ENCODE measurements around the gene HLA-DRA.

The HLA-DRA gene

GRCh38 chr6:32402812-32403211, 36.9 kb upstream of the HLA-DRA start:
- Histone ChIP-seq H3K4me2 (ENCODE audit: low read depth, low read length, poor library complexity, severe bottlenecking) (no peak overlapping the region), H3K4me1 (ENCODE audit: insufficient read depth, low read length, poor library complexity, severe bottlenecking) (peaks cover 3% of the 10 kb centered on the region), H3K36me3 (ENCODE audit: insufficient read depth, low read length) (no peaks in the 10 kb centered on the region), H3K9ac (ENCODE audit: low read depth, low read length, poor library complexity, severe bottlenecking) (no peak overlapping the region), H3K4me3 (ENCODE audit: low read length, poor library complexity, severe bottlenecking) (no peak overlapping the region), H3K9me3 (ENCODE audit: insufficient read depth, low read depth, low read length) (no peaks in the 10 kb centered on the region), H2AFZ (ENCODE audit: low read length) (no peak overlapping the region), H3K27me3 (ENCODE audit: insufficient read depth, low read length, poor library complexity, severe bottlenecking) (no peaks in the 10 kb centered on the region), H3K79me2 (ENCODE audit: insufficient read depth, low read length) (no peaks in the 10 kb centered on the region), H4K20me1 (ENCODE audit: insufficient read depth, low read length, poor library complexity, severe bottlenecking) (no peaks in the 10 kb centered on the region), H3K9me2 (replicated peaks; ENCODE audit: low read depth, low read length) (no peaks in the 10 kb centered on the region), H3F3A (ENCODE audit: low read depth) (no peaks in the 10 kb centered on the region)
- TF ChIP-seq EZH2phosphoT487 (IDR thresholded peaks at IDR 0.05; ENCODE audit: borderline replicate concordance) (no peak), CTCF (conservative IDR thresholded peaks at IDR 0.05; ENCODE audit: low read length) (no peak)

- no peak overlapping the region for H2AFZ ChIP-seq (ENCODE audit: low read length)
- H3K27me3 ChIP-seq (ENCODE audit: insufficient read depth, low read length, poor library complexity, severe bottlenecking) = no peaks in the 10 kb centered on the region
- no peaks in the 10 kb centered on the region for H3K9me3 ChIP-seq (ENCODE audit: insufficient read depth, low read depth, low read length)
- no peaks in the 10 kb centered on the region for H3K36me3 ChIP-seq (ENCODE audit: insufficient read depth, low read length)
- TF ChIP-seq EZH2phosphoT487 (IDR thresholded peaks at IDR 0.05; ENCODE audit: borderline replicate concordance) = no peak
- no peak for TF ChIP-seq CTCF (conservative IDR thresholded peaks at IDR 0.05; ENCODE audit: low read length)
- no peaks in the 10 kb centered on the region for H3K79me2 ChIP-seq (ENCODE audit: insufficient read depth, low read length)
- no peaks in the 10 kb centered on the region for H3F3A ChIP-seq (ENCODE audit: low read depth)
- H3K9ac ChIP-seq (ENCODE audit: low read depth, low read length, poor library complexity, severe bottlenecking) = no peak overlapping the region
- H3K4me1 ChIP-seq (ENCODE audit: insufficient read depth, low read length, poor library complexity, severe bottlenecking) = peaks cover 3% of the 10 kb centered on the region
- H4K20me1 ChIP-seq (ENCODE audit: insufficient read depth, low read length, poor library complexity, severe bottlenecking) = no peaks in the 10 kb centered on the region
- no peak overlapping the region for H3K4me2 ChIP-seq (ENCODE audit: low read depth, low read length, poor library complexity, severe bottlenecking)
- no peak overlapping the region for H3K4me3 ChIP-seq (ENCODE audit: low read length, poor library complexity, severe bottlenecking)
- H3K9me2 ChIP-seq (replicated peaks; ENCODE audit: low read depth, low read length) = no peaks in the 10 kb centered on the region
These were observed 34.0 kb upstream of the HLA-DRA start for GRCh38 chr6:32405656-32406055.

GRCh38 chr6:32406197-32406596, 33.5 kb upstream of the HLA-DRA start:
- no peak overlapping the region for H3K4me3 ChIP-seq (ENCODE audit: low read length, poor library complexity, severe bottlenecking)
- TF ChIP-seq EZH2phosphoT487 (IDR thresholded peaks at IDR 0.05; ENCODE audit: borderline replicate concordance) (no peak), CTCF (conservative IDR thresholded peaks at IDR 0.05; ENCODE audit: low read length) (no peak)
- no peaks in the 10 kb centered on the region for H3F3A ChIP-seq (ENCODE audit: low read depth)
- no peaks in the 10 kb centered on the region for H3K9me3 ChIP-seq (ENCODE audit: insufficient read depth, low read depth, low read length)
- no peak overlapping the region for H2AFZ ChIP-seq (ENCODE audit: low read length)
- H3K36me3 ChIP-seq (ENCODE audit: insufficient read depth, low read length) = no peaks in the 10 kb centered on the region
- H4K20me1 ChIP-seq (ENCODE audit: insufficient read depth, low read length, poor library complexity, severe bottlenecking) = no peaks in the 10 kb centered on the region
- no peaks in the 10 kb centered on the region for H3K79me2 ChIP-seq (ENCODE audit: insufficient read depth, low read length)
- no peak overlapping the region for H3K4me2 ChIP-seq (ENCODE audit: low read depth, low read length, poor library complexity, severe bottlenecking)
- H3K27me3 ChIP-seq (ENCODE audit: insufficient read depth, low read length, poor library complexity, severe bottlenecking) = no peaks in the 10 kb centered on the region
- no peak overlapping the region for H3K9ac ChIP-seq (ENCODE audit: low read depth, low read length, poor library complexity, severe bottlenecking)
- no peaks in the 10 kb centered on the region for H3K9me2 ChIP-seq (replicated peaks; ENCODE audit: low read depth, low read length)
- H3K4me1 ChIP-seq (ENCODE audit: insufficient read depth, low read length, poor library complexity, severe bottlenecking) = peaks cover 3% of the 10 kb centered on the region
